Measurements from ENCODE around the gene PRKCA.
"Not testable (repeated sequence)": the region's sequence is repeated elsewhere in the genome, so short reads cannot be mapped to it uniquely, and the experiment has no call there.

PRKCA gene

GRCh38 chr17:66301864-66302741 is at the start of gene PRKCA:
TSS of gene PRKCA (plus strand) at chr17:66302613.
- no peak for DNase-seq (ENCODE audit: low read depth)

GRCh38 chr17:66253458-66253857 is 49.0 kb upstream of the PRKCA start:
- not testable (repeated sequence) for DNase-seq (ENCODE audit: low read depth)

DNA sequence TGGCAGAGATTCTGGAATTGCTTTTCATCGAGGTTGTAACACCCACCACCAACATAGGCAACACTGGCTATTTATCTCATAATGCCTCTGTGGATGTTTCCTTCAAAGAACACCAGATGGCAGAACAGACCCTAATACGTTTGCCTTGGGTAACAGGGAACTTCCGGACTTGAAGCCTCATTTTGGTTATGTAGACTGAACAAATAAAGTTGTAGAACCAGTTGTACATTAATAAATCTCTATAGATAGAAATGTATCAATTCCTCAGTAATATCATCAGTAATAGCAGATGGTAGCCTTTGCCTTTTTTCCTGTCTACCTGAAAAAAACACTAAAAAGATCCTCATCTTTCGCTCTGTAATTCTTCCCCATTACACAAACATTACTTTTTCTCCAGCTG is 47.3 kb upstream of the PRKCA start:
- DNase-seq (ENCODE audit: low read depth), result peak; percentile 50

DNA sequence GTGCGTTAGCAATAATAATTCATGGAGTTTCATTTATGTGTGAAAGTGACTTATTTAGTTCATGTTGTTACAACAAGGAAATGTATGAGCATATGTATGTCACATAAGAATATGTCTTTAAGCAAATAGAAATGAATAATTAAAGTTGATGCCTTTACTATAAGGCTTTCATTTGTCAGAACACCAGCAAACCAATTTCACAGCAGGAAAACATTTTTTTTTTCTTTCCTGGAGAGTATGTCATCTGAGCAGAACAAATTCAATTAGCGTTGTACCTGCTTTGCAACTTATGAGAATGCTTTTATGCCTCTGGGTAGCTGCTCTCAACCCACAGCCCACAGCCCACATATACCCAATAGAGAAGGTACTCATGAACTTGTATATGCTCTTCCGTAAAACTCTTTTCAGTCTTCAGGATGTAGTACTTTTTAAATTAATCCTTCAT is 46.9 kb upstream of the PRKCA start:
- no peak for DNase-seq (ENCODE audit: low read depth)

DNA sequence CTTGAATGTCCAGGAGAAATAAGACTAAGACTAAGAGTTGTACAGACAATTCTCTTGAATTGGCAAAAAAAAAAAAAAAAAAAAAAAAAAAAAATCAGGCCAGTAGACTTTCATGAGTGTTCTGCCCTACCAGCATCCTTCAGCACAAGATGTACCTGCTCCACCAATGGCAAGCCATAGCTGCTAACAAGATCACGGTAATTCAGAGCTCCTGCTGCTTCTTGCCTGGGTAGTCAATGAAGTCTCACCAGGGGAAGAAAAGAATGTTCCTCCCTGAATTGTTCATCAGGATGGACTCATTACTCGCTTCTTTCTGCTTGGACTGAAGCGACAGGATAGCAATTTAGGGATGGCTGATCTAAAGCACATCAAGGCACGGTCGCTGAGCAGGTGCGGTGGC is 42.1 kb upstream of the PRKCA start:
- DNase-seq (ENCODE audit: low read depth), result no peak

DNA sequence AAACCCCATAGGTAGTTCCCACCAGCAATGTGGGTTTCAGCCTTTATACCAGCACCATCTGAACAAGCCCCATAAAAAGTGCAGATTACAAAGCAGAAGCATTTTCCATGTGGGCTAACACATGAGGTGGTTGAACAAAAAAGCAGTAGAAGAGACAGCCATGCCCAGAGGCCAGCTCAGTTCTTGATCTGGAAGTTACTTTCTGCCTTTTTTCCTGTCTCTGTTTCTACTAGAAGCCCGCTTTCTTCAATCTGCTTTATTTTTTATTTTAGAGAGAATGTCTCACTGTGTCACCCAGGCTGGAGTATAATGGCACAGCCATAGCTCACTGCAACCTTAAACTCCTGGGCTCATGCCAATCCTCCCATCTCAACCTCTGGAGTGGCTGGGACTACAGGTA is 41.7 kb upstream of the PRKCA start:
- no peak for DNase-seq (ENCODE audit: low read depth)

DNA sequence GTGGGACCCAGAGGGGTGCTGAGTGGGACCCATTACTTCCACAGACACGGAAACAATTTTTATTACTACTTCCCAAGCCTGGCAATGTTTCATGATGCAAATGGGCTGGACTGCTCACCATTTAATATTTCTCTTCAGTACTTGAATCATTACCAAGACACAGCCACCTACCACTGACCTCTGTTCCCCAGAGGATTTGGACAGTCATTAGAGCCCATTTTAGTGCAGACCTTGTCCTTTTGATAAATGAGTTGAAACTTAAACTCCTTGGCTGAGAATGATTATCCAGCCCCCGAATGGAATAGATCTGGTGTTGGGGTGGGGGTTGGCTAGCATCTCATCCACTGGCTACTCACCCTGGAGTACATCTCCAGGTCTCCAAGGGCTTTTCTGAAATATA is 39.6 kb upstream of the PRKCA start:
- DNase-seq (ENCODE audit: low read depth), result no peak

DNA sequence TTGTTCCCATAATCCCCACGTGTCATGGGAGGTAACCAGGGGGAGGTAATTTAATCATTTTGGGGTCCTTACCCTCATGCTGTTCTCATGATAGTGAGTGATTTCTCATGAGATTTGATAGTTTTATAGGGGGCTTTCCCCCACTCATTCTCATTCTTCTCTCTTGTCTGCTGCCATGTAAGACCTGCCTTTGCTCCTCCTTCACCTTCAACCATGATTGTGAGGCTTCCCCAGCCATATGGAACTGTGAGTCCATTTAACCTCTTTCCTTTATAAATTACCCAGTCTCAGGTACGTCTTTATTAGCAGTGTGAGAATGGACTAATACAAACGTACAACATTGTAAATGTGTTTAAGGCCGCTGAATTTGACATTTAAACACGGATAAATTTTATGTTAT is 37.7 kb upstream of the PRKCA start:
- DNase-seq (ENCODE audit: low read depth), result no peak

DNA sequence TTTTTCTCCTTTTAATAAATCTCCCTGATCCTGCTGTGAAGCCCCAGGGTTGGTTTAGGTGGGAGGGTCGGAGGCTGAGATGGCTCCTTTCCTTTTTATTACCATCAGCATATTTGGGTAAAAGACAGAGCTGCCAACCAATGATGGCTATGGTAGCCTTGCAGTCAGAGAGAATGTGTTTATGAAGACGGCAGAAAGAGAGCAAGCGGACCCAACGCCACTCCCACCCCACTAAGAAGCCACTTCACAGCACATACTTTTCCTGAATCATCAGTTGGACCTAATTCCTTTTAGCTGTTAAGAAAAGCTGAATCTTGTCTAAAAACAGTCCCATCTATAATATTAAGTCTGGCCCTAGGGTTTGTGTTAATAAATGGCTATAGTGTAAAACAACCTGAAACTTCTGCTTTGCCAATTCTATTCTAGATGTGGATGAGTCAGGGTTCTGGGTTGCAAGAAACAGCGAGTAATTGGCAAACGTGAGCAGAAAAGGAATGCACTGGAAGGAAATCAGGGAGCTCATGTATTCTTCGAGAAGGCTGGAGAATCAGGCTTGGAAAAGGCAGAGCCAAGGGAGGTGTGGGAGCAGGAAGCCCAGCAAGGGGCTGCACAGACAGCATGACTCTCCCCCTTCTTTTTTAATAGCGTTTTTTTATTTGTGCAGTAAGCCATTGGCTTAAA is 34.0 kb upstream of the PRKCA start:
- peak; percentile 56 for DNase-seq (ENCODE audit: low read depth)

GRCh38 chr17:66270106-66270505 is 32.3 kb upstream of the PRKCA start:
- DNase-seq (ENCODE audit: low read depth), result no peak

DNA sequence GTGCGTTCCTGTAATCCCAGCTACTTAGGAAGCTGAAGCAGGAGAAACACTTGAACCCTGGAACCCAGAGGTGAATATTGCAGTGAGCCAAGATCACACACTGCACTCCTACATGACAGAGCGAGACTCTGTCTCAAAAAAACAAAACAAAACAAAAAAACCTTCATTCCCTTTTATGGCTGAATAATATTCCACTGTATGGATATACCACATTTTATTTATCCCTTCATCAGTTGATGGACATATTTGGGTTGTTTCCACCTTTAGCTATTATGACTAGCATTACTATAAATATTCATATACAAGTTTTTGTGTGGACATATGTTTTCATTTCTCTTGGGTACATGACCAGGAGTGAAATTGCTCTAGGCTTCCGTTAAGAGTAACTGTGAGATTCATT is 30.9 kb upstream of the PRKCA start:
- no peak for DNase-seq (ENCODE audit: low read depth)

GRCh38 chr17:66272811-66273585 is 29.4 kb upstream of the PRKCA start:
- DNase-seq (ENCODE audit: low read depth), result peak; percentile 42

DNA sequence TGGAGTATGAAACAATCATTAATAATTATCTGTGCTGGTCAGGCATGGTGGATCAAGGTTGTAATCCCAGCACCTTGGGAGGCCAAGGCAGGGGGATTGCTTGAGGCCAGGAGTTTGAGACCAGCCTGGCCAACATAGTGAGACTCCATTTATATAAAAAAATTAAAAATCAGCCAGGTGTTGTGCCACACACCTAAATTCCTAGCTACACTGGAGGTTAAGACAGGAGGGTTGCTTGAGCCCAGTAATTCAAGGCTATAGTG is 28.9 kb upstream of the PRKCA start:
- no peak for DNase-seq (ENCODE audit: low read depth)

GRCh38 chr17:66275651-66276050 is 26.8 kb upstream of the PRKCA start:
- DNase-seq (ENCODE audit: low read depth), result peak; percentile 91

GRCh38 chr17:66276328-66276937 is 26.0 kb upstream of the PRKCA start:
- no peak for DNase-seq (ENCODE audit: low read depth)

DNA sequence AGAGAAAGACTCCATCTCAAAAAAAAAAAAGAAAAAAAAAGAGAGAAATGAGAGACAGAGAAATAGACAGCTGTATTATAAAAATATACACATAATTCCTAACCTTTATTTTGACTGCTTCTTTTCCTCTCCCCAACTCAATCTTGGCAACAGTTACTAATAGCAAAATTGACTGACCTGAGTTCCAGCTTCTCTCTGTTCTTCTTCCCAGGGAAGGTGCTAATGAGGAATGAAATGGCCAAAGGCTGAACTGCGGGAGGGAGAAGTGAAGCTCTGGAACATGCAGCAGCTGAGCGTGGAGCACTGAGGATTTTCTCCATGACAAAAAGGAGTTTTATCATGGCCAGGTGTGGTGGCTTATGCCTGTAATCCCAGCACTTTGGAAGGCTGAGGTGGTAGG is 25.2 kb upstream of the PRKCA start:
- no peak for DNase-seq (ENCODE audit: low read depth)

- no peak for DNase-seq (ENCODE audit: low read depth)
These were observed 20.6 kb upstream of the PRKCA start for GRCh38 chr17:66281661-66282369.

DNA sequence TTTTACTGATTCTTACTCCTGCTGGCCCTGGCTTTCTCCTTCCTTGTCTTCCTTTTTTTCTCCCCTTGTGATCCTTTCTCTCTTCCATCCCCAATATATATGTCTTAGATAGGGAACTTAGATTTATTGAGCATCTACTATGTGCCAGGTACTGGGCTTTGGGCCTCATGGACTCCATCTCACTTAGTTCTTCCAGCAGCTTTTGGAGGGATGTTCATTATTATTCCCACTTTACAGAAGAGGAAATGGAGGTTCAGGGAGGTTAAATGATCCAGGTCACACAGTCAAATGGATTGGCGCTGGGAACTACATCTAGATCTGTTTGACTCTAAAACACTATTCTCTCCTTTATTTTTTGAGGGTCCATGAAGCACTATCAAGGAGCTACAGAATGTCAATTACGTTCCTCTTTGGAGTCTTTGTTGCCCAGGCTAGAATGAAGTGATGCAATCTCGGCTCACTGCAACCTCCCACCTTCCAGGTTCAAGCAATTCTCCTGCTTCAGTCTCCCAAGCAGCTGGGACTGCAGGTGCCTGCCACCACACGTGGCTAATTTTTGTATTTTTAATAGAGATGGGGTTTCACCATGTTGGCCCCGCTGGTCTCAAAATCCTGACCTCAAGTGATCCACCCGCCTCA is 19.0 kb upstream of the PRKCA start:
- DNase-seq (ENCODE audit: low read depth), result no peak

GRCh38 chr17:66283971-66284370 is 18.4 kb upstream of the PRKCA start:
- DNase-seq (ENCODE audit: low read depth), result no peak

DNA sequence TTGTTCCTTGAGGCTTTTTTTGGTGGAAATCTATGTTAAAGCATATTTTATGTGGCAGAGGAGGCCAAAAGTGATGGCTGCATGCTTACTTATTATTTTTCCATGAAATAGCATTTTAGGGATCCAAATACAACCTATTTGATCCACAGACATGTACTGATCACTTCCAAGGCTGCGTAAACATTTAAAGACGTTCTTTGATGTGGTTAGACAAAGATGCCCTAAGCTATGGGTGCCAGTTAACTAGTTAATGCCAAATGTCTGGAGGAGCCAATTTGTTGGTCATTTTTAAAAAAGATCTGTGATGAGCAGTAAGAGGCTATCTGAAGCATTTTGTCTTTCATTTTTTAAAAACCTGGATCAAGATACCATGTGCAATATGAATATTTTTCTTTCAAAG is 17.3 kb upstream of the PRKCA start:
- no peak for DNase-seq (ENCODE audit: low read depth)

- no peak for DNase-seq (ENCODE audit: low read depth)
These were observed 14.5 kb upstream of the PRKCA start for GRCh38 chr17:66287911-66288310.
